ENCODE data around the gene NPLOC4. TPM values are rescaled to one million over a fixed set of nuclear protein-coding genes. Genes with fewer than 3 reads are reported as not detected.
"Not testable (repeated sequence)": the region's sequence is repeated elsewhere in the genome, so short reads cannot be mapped to it uniquely, and the experiment has no call there.

The NPLOC4 gene
- total RNA-seq, result 100 to 1,000 TPM; 101 to 103 TPM

DNA sequence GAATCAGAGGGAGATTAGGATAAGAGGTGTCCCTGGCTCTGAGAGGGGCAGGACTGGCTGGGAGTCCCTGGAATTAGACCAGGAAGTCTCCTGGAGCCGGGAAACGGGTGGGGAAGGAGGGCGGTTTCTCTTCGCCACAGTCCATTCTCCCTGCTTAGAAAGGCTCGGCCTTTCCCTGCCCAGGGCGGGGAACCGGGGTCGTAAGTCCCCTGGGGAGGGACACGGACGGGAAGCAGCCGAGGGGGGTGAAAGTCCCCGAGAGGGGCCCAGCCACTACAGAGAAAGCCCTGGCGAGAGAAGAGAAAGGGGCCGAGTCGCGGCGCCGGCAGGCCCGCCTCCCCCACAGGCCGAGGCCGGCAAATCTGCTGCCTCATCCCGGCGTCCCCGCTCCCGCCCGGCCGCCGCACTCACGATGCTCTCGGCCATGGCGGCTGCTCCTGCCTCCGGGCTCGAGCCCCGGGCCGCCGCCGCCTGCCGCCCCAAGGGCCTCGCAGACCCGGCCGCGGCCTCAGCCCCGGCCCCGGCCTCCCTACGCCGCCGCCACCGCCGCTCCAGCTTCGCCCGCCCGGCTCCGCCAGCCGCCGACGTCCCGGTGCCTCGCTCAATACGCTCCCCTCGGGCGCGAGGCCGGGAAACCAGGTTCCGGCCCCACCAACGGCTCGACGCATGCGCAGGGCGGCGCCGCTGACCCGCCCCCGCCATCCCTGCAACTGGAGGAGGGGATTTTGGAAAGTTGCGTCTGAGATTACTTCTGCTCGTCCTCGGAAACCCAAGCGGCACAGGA lies at the start of gene NPLOC4, which contains the start of gene TSPAN10:
Gene NPLOC4 (minus strand): TSS at position 608 of the 784 bp plus-strand sequence. CDS start 182 bp downstream, at position 426.
Gene TSPAN10 (plus strand): TSS at position 692 of the 784 bp plus-strand sequence. CDS start 5,217 bp downstream, outside the sequence.
- H3K27me3 Mint-ChIP-seq, result no peaks in the 10 kb centered on the region
- peak; percentile 93 for ATAC-seq (replicated peaks)
- H3K4me1 Mint-ChIP-seq, result peaks cover 5% of the 10 kb centered on the region
- H3K9me3 Mint-ChIP-seq, result no peaks in the 10 kb centered on the region
- peak within 1 kb of the TSS; percentile 99 for H3K4me3 Mint-ChIP-seq
- H3K36me3 Mint-ChIP-seq (ENCODE audit: low read depth), result peaks cover 26% of the 10 kb centered on the region
- peak within 1 kb of the TSS; percentile 98 for H3K27ac Mint-ChIP-seq

DNA sequence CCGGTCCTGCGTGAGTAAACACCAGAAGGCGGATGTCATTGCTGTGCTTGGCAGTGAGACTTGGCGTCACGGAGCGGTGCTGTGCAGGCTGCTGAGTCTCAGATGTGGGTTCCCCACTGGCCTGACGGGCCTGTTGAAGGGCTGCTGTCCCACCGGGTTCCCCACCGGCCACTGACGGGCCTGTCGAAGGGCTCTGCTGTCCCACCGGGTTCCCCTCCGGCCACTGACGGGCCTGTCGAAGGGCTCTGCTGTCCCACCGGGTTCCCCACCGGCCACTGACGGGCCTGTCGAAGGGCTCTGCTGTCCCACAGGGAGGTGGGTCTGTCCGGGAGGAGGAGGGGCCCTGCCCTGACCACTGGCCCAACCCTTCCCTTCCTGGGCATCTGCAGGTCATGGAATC lies 49.7 kb upstream of the NPLOC4 start:
- no peaks in the 10 kb centered on the region for H3K9me3 Mint-ChIP-seq
- H3K4me3 Mint-ChIP-seq, result no peak overlapping the region
- no peaks in the 10 kb centered on the region for H3K27me3 Mint-ChIP-seq
- ATAC-seq (replicated peaks), result no peak
- H3K36me3 Mint-ChIP-seq (ENCODE audit: low read depth), result peaks cover 80% of the 10 kb centered on the region
- no peak overlapping the region for H3K27ac Mint-ChIP-seq
- peaks cover 11% of the 10 kb centered on the region for H3K4me1 Mint-ChIP-seq

DNA sequence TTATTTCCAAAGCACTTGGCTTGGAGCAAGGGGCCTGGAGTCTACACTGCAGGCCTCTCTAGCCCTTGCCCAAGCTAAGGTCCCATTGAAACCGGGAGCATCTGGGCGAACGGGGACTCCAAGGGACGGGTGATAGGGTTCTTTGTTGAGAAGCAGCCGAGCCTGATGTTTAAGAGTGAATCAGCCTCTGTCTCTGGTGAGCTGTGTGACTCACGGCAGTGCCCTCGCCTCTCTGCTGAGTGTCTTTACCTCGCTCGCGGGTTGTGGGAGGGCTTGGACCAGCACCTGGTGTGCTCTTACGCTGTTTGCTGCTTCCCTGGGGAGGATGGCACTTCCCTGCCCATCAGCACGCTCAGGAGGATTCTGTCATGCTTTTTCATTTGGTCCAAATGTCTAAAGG lies 48.2 kb upstream of the NPLOC4 start:
- Mint-ChIP-seq H3K4me1 (peaks cover 11% of the 10 kb centered on the region), H3K27me3 (no peaks in the 10 kb centered on the region), H3K9me3 (no peaks in the 10 kb centered on the region), H3K4me3 (peak overlapping the region; percentile 74), H3K27ac (peak overlapping the region; percentile 83), H3K36me3 (ENCODE audit: low read depth) (peaks cover 70% of the 10 kb centered on the region)
- peak; percentile 36 for ATAC-seq (replicated peaks)

DNA sequence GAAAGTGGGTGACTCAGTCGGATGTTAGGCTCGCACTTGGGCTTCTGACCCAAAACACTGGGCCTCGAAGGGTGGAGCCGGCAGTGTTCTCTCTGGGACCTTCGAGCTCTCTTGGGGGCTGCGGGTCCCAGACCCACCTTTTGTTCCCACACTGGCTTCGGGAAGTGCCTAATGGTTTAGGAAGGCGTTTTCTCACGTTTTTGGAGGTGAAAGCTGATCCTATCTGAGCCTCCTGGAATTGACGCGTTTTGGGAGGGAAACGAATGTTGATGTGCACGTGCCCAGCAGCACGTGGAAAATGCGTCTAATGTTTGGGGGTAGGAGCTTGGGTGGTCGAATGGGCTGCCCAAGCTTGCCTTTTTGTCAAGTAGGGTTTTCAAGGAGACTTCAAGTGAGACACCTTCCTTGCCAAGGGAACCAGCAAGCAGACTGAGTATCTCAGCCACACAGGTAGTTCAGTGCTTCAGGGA lies 47.6 kb upstream of the NPLOC4 start:
- Mint-ChIP-seq H3K27ac (peak overlapping the region; percentile 83), H3K9me3 (no peaks in the 10 kb centered on the region), H3K4me1 (peaks cover 11% of the 10 kb centered on the region), H3K36me3 (ENCODE audit: low read depth) (peaks cover 64% of the 10 kb centered on the region), H3K4me3 (peak overlapping the region; percentile 74), H3K27me3 (no peaks in the 10 kb centered on the region)
- ATAC-seq (replicated peaks), result peak; percentile 57

DNA sequence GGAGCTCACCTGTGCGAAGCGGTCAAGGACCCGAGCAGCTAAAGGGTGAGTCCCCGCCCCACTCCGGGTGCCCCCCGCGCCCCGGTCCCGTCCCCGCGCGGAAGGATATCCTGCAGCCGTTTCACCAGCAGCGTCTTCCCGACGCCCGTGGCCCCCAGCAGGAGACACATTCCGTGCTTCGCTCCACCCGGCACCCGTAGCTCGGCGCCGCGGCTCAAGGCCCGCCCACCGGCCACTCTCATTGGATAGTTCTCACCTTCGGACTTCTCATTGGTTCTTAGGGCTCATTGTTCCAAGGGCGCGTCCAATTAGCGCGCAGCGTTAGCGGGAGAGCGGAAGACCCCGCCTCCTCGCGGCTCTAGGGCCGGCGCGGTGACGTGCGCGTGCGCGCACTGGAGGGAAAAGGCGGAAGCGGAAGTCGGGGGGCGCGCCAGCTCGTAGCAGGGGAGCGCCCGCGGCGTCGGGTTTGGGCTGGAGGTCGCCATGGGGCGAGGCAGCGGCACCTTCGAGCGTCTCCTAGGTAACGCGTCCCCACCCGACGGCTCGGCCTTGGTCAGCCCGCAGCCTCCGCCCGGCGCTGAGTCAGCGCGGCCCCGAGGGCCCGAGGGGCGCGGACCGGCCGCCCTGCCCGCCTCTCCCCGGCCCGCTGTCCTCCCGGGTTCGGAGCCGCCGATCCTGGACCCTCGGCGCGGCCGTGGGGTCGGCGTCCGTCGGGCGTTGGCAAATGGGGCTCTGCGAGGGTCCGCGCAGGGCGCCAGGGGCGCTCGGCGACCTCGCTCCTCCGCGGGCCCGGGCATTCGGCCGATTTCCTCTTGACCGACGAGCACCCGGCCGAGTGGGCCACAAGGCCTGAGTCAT lies 46.9 kb upstream of the NPLOC4 start, which contains the start of the genes ARL16 and HGS:
Gene ARL16 (minus strand): TSS at position 214 of the 858 bp plus-strand sequence. CDS start 44 bp downstream, at position 170.
Gene HGS (plus strand): TSS at position 428 of the 858 bp plus-strand sequence. CDS start 56 bp downstream, at position 484.
- Mint-ChIP-seq H3K36me3 (ENCODE audit: low read depth) (peaks cover 57% of the 10 kb centered on the region), H3K4me1 (peaks cover 6% of the 10 kb centered on the region), H3K27ac (peak within 1 kb of the TSS; percentile 83), H3K4me3 (peak within 1 kb of the TSS; percentile 74), H3K27me3 (no peaks in the 10 kb centered on the region), H3K9me3 (no peaks in the 10 kb centered on the region)
- ATAC-seq (replicated peaks), result peak; percentile 98

DNA sequence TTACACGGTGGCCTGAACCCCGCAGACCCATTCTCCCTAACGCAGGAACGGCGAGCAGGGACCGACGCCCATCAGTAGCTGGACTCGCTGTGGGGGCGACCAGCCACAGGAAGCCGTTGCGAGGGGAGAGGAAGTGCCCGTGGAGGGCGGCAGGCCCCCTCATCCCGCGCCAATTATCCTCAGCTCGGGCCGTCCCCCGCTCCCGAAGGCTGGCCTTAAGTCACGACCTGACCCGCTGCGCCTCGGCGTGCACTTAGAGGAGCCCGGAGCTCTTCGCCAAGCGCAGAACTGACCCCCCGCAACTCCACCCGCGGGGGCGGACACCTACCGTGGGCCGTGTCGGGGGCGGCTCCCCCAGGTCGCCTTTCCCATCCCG lies 46.3 kb upstream of the NPLOC4 start:
- Mint-ChIP-seq H3K27me3 (no peaks in the 10 kb centered on the region), H3K27ac (peak overlapping the region; percentile 83), H3K36me3 (ENCODE audit: low read depth) (peaks cover 51% of the 10 kb centered on the region), H3K4me1 (peaks cover 4% of the 10 kb centered on the region), H3K4me3 (peak overlapping the region; percentile 74), H3K9me3 (no peaks in the 10 kb centered on the region)
- no peak for ATAC-seq (replicated peaks)

DNA sequence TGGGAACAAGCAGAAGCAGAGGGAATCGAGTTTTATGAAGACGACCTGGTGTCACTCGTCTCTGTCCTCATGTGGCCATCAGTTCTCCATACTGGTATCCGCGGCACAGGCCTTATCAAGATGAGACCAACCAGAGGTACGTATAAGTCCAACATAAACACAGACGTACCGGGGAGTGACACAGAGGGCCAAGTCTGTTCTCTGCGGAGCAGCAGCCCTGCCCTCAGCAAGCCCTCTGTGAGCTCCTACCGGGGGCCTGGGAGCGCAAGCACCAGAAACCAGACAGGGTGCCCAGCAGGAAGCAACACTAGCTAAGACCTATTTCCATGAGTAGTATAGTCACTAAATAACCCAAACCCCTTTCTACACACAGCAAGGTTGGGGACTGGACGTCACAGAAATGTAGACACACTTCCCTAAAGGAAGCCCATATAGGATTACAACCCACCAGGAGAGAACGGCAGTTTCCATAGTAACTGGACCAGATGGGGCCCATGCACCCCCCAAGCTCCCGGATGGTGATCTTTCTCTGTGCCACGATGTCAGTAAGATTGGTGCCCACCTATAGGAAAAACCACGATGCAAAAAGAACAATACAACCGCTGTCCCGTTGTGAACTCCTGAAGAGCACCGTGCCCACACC lies 45.8 kb upstream of the NPLOC4 start:
- peaks cover 4% of the 10 kb centered on the region for H3K4me1 Mint-ChIP-seq
- no peak for ATAC-seq (replicated peaks)
- peak overlapping the region; percentile 74 for H3K4me3 Mint-ChIP-seq
- peak overlapping the region; percentile 83 for H3K27ac Mint-ChIP-seq
- no peaks in the 10 kb centered on the region for H3K9me3 Mint-ChIP-seq
- peaks cover 46% of the 10 kb centered on the region for H3K36me3 Mint-ChIP-seq (ENCODE audit: low read depth)
- no peaks in the 10 kb centered on the region for H3K27me3 Mint-ChIP-seq

DNA sequence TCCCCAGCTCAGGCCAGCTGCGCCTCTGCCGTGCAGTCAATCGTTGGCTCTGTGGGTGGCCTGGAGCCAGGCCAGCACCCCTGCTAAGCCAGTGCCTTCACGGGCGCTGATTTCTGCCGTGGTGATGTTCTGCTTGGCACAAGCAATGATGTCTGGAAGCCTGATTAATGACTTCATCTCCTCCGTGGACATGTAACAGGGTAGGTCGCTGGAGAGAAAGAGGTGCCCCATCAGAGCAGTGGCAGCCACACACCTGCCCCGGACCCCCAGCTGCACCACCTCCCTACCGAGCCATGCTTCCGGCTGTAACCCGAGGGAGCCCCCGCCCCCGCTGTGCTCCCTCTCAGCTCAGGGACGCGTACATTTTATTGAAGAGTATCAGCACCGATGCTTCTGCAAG lies 44.8 kb upstream of the NPLOC4 start:
- Mint-ChIP-seq H3K27ac (no peak overlapping the region), H3K4me3 (peak overlapping the region; percentile 20), H3K9me3 (no peaks in the 10 kb centered on the region), H3K27me3 (no peaks in the 10 kb centered on the region), H3K36me3 (ENCODE audit: low read depth) (peaks cover 36% of the 10 kb centered on the region), H3K4me1 (peaks cover 4% of the 10 kb centered on the region)
- no peak for ATAC-seq (replicated peaks)

DNA sequence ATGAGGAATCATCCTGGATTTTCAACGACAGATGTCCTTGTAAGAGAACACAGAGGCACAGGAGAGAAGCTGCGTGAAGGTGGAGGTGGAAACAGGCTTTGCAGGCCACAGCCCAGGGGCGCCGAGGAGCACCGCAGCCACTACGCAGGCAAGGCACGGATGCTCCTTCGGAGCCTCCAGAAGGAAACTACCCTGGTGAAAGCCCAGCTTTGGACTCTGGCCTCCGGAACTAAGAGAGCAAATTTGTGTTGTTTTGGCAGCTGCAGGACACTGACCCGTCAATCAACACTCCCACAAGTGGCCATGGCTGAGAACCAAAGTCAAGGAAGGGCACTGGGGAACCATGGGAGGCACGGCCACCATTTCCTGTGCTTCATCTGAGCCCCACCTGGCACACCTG lies 43.2 kb upstream of the NPLOC4 start:
- peaks cover 4% of the 10 kb centered on the region for H3K4me1 Mint-ChIP-seq
- H3K4me3 Mint-ChIP-seq, result no peak overlapping the region
- H3K9me3 Mint-ChIP-seq, result no peaks in the 10 kb centered on the region
- no peaks in the 10 kb centered on the region for H3K27me3 Mint-ChIP-seq
- peaks cover 20% of the 10 kb centered on the region for H3K36me3 Mint-ChIP-seq (ENCODE audit: low read depth)
- H3K27ac Mint-ChIP-seq, result no peak overlapping the region
- no peak for ATAC-seq (replicated peaks)

DNA sequence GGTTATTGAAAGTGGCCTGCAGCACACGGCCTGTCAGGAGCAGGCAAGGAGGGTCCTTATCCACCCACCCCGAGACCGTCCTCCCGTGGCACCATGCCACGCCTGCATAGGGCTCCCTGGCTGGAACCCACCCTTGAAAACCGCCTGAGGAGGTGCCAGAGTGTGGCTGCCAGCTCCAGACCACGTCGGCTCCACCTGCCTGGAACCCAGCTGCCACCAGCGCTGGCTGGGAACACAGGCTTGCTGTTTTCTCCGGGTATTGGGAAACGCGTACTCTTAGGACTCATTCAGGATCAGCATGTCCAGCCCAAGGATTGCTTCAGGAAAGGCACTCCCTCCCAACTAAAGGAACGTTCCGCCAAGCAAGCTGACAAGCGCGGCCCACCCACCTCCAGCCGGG lies 40.0 kb upstream of the NPLOC4 start:
- peaks cover 37% of the 10 kb centered on the region for H3K36me3 Mint-ChIP-seq (ENCODE audit: low read depth)
- ATAC-seq (replicated peaks), result no peak

DNA sequence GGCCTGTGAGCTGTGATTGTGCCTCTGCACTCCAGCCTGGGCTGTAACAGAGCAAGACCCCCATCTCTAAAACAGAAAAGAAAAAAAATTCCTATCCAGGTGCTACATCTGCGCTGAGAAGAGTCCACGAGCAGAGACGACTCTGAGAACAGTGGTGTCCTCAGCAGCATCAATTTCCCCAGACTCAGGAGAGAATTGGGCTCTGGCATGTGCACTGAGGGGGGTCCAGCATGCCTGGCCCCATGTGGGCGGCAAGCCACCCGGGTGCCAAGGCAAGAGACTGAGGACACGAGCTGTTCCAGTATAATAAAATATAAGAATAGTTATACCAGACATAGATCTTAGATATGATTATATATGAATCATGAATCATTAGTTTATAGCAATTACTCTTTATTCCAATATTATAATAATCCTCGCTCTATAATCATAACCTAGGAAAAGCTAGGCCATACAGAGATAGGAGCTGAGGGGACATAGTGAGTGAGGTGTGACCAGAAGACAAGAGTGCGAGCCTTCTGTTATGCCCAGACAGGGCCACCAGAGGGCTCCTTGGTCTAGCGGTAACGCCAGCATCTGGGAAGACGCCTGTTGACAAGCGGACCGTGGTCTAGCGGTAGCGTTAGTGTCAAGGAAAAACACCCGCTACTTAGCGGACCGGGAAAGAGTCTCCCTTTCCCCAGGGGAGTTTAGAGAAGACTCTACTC lies 38.8 kb upstream of the NPLOC4 start:
- H3K27me3 Mint-ChIP-seq; ATAC-seq (replicated peaks); H3K4me1 Mint-ChIP-seq; H3K4me3 Mint-ChIP-seq; H3K27ac Mint-ChIP-seq; H3K9me3 Mint-ChIP-seq: not testable (repeated sequence)
- peaks cover 47% of the 10 kb centered on the region for H3K36me3 Mint-ChIP-seq (ENCODE audit: low read depth)

More for the DNA sequence above, 40.0 kb upstream of the NPLOC4 start:
- no peak overlapping the region for H3K4me3 Mint-ChIP-seq
- no peak overlapping the region for H3K27ac Mint-ChIP-seq
- no peaks in the 10 kb centered on the region for H3K4me1 Mint-ChIP-seq
- H3K27me3 Mint-ChIP-seq, result no peaks in the 10 kb centered on the region
- H3K9me3 Mint-ChIP-seq, result no peaks in the 10 kb centered on the region

DNA sequence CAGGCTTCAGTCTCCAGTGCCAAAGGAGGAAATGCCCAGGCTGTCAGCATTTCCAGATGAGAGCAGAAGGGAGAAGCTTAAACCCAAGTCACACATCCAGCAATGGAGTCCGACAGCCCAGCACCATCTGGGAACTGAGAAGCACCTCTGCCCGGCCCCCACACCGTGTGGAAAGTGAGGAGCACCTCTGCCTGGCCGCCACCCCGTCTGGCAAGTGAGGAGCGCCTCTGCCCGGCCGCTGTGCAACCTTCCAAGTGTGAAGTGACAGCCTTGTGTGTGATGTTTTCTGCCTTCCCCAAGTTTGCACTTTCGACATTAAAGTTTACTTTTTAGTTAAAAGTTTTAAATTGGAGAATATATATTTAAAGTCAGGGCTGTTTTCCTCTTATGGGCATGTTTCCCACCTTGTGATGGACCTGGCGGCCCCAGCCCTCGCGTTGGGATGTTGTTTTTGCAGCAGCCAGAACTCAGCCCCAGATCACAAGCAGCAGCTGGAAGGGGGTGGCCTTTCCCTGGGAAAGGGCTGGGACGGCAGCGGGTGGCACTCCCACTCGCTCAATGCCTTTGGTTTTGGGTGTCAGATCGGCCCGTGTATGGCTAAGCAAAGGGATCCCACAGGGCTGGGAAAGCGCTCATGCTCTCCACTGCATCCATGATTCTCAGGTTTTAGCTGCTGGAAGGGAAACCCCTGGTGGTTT lies 36.8 kb upstream of the NPLOC4 start:
- H3K4me3 Mint-ChIP-seq, result no peak overlapping the region
- peaks cover 64% of the 10 kb centered on the region for H3K36me3 Mint-ChIP-seq (ENCODE audit: low read depth)
- H3K27me3 Mint-ChIP-seq, result no peaks in the 10 kb centered on the region
- no peak overlapping the region for H3K27ac Mint-ChIP-seq
- H3K4me1 Mint-ChIP-seq, result no peaks in the 10 kb centered on the region
- H3K9me3 Mint-ChIP-seq, result no peaks in the 10 kb centered on the region
- no peak for ATAC-seq (replicated peaks)

DNA sequence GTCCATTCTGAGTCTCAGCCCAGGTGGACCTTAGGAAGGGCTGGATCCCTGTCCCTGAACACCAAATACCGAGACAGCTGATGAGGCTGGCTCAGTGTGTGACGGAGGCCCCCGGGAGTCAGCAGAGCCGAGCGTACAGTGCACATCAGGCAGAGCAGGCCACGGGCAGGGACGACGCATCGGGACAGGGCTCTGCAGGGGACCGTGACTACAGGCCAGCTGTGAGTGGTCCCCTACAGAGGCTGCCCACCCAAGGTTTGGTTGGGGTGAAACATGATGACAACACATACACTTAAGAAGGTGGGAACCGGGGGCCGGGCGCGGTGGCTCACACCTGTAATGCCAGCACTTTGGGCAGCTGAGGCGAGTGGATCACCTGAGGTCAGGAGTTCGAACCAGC lies 36.0 kb upstream of the NPLOC4 start:
- Mint-ChIP-seq H3K36me3 (ENCODE audit: low read depth) (peaks cover 72% of the 10 kb centered on the region), H3K4me3 (no peak overlapping the region), H3K4me1 (peaks cover 3% of the 10 kb centered on the region), H3K27ac (no peak overlapping the region), H3K27me3 (no peaks in the 10 kb centered on the region), H3K9me3 (no peaks in the 10 kb centered on the region)
- ATAC-seq (replicated peaks), result no peak
